HG03520 (cell line): ENCODE measurements around the gene POPDC3.
"Not testable (repeated sequence)": the region's sequence is repeated elsewhere in the genome, so short reads cannot be mapped to it uniquely, and the experiment has no call there.

Experiments used
- ATAC-seq: cut with Tn5 transposase; IDR thresholded peaks from one replicate; pipeline ENCODE4 v1.9.1; 2021; ENCODE audit warnings: mild to moderate bottlenecking, moderate library complexity; ENCODE audit not compliant: unreplicated experiment

POPDC3 gene, protein sequence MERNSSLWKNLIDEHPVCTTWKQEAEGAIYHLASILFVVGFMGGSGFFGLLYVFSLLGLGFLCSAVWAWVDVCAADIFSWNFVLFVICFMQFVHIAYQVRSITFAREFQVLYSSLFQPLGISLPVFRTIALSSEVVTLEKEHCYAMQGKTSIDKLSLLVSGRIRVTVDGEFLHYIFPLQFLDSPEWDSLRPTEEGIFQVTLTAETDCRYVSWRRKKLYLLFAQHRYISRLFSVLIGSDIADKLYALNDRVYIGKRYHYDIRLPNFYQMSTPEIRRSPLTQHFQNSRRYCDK

DNA sequence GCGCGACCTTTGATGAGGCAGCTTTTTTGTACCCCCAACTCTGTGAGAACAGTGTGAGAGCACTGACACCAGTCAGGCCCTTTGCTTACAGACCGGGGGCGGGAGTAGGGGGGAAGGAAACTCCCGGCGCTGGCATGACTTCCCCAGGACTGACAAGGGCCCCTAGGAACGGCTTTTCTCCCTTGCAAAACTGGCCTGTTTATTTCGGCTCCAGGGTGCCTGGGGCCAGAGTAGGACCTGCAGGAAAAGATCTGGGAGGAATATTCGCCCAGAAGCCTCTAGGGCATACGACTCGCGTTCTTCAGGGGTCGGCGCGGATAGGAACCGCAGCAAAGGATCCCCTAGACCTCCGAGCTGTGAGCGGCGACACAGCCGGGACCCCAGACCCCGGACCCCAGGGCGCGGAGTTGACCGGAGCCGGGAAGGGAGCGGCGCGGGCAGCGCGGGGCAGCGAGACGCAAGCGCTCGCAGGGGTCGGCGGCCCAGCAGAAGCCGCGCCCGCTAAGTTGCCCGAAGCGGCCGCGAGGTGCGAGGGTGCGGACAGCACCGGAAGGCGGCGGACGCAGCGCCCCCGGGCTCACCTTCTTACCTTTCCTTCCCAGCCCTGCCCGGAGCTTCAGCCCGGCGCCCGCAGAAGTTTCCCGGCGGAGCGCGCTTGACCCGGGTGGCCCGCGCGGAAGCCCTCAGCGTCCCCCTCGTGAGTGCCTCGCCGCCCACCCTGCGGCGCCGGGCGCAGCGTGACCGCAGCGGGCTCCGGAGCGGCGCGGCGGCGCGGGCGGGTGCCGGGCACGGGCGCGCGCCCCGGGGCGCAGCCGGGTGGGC lies at the start of gene POPDC3:
Gene POPDC3, minus strand, starts transcription at position 771 of the 822 bp plus-strand sequence. CDS start 18,105 bp downstream, outside the sequence.
- no peak for ATAC-seq

DNA sequence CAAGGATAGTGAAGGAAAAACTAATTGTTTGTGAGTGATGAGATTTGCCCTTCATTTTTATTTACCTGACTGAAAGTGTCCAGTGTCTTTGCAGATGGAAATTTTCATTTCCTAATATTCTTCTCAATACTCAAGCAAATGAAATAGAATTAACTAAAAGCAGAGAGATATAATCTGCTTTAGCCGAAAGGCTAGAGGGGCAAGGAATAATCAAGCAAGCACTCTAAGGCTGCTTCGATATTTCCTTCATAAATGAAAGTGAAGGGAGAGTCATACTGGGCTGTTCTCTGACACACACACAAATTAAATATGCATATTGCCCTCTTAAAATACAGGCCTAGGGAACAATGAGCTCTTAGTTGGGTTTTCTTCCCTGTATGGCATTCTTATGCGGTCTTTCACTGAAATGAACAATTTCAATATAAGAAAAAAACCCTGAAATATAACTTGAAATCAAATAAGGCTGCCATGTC lies 47.5 kb upstream of the POPDC3 start:
- ATAC-seq, result no peak

DNA sequence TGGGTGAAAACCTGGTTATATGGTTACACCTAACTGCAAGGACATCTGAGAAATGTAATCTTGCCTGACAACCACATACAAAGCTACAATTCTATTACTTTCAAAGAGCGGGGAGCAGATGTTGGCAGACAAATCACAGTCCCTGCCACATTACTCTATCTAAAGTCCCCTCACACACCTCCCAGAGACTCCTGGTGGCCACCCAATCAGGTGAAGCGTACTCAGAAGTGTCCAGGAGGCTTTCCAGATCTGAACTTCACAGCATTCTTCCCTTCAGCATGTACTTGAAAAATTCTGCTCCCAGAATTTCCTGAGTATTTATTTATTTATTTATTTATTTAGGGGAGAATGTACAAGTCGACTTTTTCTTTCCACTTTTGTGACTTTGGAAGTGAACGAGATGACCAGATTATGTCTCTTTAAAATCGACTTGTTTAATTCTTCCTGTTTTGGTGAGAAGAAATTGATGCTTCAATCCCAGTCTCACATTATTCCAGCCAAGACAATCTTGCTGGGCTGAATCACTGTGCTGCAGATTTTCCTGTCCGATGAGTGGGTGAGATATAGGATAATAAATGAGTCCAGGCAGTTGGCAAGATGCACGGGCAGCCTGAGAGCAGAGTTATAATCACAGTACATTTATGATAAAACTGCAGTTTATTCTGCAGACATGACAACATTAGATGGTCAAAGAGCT lies 46.9 kb upstream of the POPDC3 start:
- ATAC-seq, result no peak

DNA sequence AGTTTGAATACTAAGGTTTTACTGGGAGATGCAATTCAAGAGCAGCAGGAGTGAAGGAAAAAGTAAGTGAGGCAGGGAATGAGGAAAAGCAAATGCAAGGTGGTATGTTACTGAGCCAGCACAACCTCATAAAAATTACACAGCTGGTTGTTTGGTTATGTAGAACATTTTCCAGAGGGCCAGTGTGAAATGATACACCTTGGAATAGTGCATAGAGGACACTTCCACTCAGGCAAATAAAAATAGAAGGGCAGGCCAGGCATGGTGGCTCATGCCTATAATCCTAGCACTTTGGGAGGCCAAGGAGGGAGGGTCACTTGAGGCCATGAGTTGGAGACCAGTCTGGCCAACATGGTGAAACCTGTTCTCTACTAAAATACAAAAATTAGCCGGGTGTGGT lies 43.4 kb upstream of the POPDC3 start:
- no peak for ATAC-seq

DNA sequence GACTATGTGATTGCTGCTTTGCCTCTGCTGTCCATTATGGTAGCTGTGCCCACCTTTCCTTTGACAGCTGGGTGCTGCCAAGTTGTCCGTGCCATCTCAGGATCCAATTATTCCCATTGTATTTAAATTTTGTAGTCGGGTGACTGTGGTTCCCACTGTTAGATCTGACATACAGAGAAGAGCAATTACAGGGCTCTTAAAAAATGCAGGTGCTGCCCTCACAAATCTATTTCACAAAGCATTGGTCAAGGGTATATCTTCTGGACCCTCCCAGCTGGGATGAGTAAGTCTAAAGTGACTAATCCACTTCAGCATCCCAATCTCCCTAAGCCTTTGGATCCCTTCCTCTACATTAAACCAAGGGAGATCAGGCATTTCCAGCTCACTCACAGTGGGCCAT lies 41.4 kb upstream of the POPDC3 start:
- ATAC-seq, result not testable (repeated sequence)

DNA sequence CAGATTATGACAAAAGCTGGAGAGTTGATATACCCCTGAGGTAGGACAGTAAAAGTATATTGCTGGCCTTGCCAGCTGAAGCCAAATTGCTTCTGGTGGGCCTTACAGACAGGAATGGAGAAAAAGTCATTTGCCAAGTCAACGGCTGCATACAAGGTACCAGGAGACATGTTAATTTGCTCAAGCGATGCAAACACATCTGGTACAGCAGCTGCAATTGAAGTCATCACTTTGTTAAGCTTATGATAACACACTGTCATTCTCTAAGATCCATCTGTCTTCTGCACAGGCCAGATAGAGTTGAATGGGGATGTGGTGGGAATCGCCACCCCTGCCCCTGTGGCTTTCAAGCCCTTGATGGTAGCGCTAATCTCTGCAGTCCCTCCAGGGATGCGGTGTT lies 40.4 kb upstream of the POPDC3 start:
- no peak for ATAC-seq

DNA sequence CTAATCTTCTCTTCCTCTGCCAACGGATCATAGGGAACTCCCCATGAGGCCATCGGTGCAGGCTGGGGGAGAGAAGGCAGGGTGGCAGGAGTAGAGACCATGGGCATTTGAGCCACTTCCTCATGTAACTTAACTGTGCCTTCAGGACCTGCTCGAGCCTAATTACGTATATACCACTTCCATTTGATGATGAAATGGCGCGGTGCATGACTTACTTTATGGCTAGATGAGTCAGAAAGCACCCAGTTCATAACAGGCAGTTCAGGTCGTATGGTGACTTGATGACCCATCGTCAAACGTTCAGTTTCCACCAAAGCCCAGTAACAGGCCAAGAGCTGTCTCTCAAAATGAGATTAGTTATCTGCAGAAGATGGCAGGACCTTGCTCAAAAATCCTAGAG lies 39.4 kb upstream of the POPDC3 start:
- ATAC-seq, result not testable (repeated sequence)

DNA sequence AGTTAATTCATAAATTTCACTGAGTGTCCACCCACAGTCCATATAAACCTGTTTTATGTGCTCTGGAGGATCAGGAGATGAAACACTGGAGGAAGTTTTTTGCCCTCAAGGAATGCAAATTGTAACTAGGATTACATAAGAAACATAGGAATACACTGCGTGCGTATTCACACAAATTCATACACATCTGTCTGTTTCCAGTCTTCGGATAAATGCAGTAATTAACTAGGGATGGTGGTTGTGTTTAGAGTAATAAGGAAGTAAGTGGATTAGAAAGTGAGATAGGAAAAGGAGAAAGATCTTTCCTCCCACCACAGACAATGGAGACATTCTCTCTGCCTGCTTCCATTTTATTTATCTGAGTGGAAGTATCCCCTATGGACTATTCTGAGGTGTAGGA lies 35.7 kb upstream of the POPDC3 start:
- no peak for ATAC-seq

DNA sequence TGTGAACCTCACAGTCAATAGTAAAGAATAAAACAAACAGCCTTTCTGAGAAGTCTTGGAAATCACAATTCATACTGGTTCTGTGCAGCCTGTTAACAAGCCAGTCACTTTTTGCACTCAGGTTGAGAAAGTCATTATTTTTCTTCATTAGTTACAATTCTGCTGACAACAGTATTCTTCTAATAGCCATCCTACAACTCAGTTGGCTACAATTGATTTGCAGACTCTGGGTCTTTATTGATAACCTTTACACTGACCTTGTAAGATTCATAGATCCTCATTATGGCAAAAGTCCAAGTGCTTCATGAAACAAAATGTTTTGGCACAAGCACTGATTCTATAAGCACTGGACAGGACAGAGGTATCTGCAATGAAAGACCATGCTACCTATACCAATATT lies 34.9 kb upstream of the POPDC3 start:
- no peak for ATAC-seq

DNA sequence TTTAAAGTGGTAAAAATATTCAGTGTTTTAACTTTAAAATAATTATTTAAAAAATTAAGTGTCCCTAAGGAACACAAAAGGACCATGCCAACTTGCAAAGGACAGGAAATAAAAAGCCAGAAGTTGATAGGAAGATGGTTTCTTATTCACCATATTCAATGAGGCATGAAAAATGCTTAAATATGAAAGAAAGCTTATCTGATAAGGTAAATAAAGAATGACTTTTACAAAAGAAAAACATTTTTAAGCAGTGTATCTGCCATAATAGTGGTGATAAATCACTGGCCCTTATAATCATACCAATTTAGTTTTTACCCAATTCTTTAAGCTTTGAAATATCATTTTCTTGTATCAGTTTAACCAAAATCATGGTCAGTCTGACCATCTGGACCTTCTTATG lies 33.5 kb upstream of the POPDC3 start:
- ATAC-seq, result no peak

DNA sequence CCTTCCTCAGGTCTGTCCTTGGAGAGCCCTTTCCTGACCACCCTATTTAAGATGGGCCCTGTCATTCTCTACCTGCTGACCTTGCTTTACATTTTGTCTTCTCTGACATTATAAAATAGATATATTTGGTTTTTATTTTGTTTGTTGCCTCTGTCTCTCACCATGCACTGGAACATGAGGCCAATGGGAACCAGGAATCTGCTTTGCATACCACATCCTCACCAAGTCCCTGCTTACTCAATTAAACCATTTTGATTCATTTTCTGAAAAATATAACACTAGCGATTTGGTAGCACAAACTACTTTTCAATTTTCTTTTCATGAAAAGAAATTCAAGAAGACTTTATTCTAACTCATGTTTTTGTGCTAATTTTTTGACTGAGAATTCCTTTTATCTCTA lies 32.8 kb upstream of the POPDC3 start:
- no peak for ATAC-seq

DNA sequence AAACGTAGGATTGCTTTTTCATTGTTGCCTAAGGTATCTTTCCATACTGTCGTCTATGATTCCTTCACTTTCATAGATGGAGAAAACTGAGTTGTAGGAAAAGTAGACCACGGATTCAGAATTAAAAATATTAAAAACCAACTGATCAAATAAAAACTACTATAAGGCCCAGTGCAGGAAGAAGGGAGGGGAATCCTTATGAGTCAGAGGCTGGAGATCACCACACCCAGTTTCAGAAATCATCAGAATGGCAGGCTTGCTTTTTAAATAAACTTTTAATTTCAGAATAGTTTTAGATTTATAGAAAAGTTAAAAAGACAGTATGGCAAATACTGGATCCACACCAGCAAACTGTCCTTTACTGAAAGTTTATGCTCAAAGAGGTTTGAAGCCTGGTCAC lies 32.0 kb upstream of the POPDC3 start:
- ATAC-seq, result no peak

DNA sequence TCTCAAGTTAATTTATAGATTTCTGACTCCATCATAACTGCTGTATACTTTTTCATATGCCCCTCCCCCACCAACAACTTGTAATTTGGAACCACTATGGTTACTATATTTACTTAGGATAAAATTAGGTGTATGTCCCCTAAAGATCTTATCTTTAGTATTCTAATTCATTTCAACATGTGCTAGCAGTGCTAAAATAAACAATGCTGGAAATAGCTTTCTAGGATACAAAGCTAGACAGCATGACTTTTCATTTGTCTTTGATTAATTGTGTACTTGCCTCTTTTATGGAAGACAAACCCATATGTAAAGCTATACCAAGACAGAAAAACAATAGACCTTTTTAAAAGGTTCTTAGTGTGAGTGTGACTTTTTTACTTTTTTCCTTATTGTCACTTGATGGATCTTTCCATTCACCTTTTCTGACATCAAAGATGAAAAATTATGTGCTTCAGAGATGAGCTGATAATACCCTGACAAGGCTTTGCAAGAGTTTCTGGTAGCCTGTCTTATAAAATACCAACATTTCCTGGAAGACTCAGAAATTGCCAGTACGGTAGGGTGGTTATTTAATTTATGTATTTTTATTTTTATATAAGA lies 31.2 kb upstream of the POPDC3 start:
- ATAC-seq, result no peak

DNA sequence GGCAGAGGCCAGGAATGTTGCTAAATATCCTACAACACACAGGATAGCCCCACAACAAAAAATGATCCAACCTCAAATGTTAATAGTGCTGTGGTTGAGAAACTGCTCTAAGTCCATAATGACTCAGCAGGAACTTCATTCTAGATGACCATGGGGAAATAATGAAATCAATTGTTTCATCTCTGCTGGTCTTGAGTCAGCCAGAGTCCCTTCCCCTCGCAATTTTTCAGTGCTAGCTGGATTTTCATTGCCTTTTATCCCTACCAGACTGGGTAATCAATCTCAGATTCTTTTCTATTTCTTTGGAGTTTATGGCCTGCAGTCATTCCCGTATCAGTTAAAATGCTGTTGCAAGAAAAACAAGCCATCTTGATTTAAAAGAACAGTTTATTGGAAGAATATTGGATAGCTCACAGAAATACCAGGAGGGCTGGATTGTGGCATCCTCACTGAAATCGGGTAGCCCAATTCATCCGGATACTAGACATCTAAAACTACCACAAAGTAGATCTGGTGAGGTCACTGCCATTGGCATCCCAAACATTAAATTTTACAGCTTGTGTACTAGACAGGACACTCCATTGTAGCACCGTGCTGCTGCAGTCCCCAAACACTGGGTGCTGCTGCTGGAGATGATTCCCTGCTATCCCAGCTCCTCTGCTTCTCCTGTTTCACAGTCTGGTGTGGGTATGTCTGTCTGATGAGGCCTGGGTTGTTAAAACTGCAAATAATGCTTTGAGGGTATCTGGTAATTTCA lies 30.3 kb upstream of the POPDC3 start:
- no peak for ATAC-seq

DNA sequence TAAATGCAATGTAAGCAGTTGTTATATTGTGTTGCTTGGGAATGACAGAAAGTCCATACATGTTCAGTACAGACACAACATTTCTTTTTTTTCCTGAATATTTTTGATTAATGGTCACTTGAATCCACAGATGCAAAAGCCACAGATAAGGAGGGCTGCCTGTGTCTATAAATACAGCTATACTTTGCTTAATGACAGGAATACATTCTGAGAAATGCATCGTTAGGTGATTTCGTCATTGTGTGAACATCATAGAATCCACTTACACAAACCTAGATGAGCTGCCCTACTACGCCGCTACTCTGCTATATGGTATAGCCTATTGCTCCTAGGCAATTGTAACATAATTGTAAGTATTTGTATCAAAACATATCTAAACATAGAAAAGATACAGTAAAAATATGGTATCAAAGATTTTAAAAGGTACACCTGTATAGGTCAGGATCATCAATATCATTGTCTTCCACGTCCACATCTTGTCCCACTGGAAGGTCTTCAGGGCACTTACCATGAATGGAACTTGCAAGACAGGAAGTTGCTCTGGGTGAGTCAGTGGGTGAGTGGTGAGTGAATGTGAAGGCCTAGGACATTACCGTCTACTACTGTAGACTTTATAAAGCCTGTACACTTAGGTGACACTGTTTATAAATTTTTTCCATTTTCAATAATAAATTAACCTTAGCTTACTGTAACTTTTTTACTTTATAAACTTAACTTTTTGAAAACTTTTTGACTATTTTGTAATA lies 27.9 kb upstream of the POPDC3 start:
- ATAC-seq, result no peak

DNA sequence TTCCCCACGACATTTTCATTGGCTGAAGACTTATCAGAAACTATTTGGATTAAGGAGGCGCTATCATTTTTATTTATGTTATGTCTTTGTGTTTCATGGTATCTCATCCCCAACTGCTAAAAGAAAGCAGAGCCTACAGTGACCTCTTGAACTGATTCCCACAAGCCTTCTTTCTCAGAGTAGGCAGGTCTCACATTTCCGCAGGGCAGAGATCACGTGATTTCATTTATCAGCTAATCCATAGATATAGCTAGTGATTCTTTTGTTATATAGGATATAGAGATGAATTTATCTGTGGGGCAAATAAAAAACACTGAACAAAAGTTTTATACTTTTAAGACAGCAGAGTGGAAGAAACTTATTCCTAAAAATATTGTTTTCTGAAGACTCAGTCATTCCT lies 25.0 kb upstream of the POPDC3 start:
- ATAC-seq, result no peak

DNA sequence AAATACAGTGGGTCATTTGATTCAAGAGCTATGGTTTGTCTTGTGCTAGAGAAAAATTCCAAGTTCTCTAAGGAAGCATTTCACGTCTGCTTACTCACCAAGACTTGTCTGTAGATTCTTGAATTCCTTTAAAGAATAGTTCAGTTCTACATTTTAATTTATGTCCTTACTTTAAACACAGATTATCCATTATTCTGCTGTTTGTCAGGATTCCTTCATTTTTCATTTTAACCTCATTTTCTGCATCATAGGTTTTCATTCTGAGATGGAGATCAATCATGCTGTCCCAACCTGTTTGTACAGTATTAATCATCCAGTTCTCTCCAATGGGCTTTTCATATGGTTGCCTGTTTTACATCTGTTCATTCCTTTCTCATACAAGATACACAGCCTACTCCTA lies 24.5 kb upstream of the POPDC3 start:
- no peak for ATAC-seq

DNA sequence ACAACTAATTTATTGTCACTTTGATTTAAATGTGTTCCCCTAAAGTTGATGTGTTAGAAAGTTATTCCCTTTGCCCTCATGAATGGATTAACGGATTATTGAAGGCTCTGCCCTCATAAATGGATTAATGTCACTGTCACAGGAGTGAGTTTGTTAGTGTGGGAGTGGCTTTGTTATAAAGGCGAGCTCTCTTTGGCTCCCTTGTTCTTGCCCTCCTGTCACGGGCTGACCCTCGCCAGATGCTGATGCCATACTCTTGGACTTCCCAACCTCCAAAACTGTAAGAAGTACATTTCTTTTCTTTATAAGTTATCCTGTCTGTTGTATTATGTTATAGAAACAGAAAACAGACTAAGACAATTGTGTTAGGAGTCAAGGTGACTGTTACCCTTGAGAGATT lies 22.7 kb upstream of the POPDC3 start:
- no peak for ATAC-seq

DNA sequence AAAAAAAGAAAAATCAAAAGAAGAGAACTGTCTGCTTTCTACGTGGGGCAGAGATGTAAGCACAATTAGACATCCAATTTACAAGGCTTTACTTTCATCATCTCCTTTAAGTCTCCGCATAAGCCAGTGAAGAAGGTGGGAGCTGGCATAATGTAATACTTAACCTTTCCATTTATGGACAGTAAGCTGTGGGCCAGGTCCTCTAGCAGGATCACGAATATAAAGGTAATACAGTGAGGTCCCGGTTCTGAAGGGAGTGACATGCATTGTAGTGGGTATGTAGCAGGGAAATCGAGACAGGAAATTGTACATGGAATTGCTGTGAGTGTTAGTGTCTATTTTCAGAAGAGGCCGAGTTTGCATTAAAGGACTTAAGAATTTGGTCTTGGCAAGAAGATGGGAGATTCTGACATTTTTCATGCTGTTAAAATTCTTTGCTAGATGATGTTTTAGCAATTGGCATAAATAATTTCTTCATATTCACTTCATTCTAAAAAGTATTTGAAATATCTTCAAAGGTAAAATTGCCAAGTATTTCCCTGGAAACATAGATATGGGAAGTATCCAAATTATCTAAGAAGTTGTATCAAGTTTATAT lies 20.4 kb upstream of the POPDC3 start:
- ATAC-seq, result no peak
